Neural cell (in vitro differentiated cells): ENCODE data around the gene USP48. TPM values are rescaled to one million over a fixed set of nuclear protein-coding genes. Genes with fewer than 3 reads are reported as not detected.

Source experiments
- H2AFZ ChIP-seq: fragments of 200-600, 300-800 bp; sonication (generic), shearing (Covaris generic); 2 replicates; pipeline ENCODE4 v1.6.0; 2014; ENCODE audit warnings: low read depth, mild to moderate bottlenecking, antibody characterized with exemption, low read length, moderate library complexity
- H3F3A ChIP-seq: fragments of 200-600 bp; shearing (Covaris generic); 2 replicates; pipeline ENCODE4 v1.6.1; 2016; ENCODE audit warnings: mild to moderate bottlenecking, moderate library complexity, mixed read lengths, antibody characterized with exemption, low read length; ENCODE audit not compliant: insufficient read depth, poor library complexity, severe bottlenecking
- H3K27ac ChIP-seq: fragments of 200-600, 300-800 bp; sonication (generic), shearing (Covaris generic); 2 replicates; pipeline ENCODE4 v1.5.1; 2014; ENCODE audit warnings: mild to moderate bottlenecking, low read length, moderate library complexity
- H3K27me3 ChIP-seq: fragments of 300-800, 200-600 bp; sonication (generic), shearing (Covaris generic); 2 replicates; pipeline ENCODE4 v1.6.0; 2014; ENCODE audit warnings: mild to moderate bottlenecking, low read depth, low read length, moderate library complexity; ENCODE audit not compliant: insufficient read depth
- H3K36me3 ChIP-seq: fragments of 300-800, 200-600 bp; sonication (generic), shearing (Covaris generic); 2 replicates; pipeline ENCODE4 v1.5.1; 2014; ENCODE audit warnings: mild to moderate bottlenecking, antibody characterized with exemption, low read length, moderate library complexity; ENCODE audit not compliant: insufficient read depth
- H3K4me2 ChIP-seq: fragments of 300-800, 200-600 bp; sonication (generic), shearing (Covaris generic); 2 replicates; pipeline ENCODE4 v1.6.0; 2014; ENCODE audit warnings: mild to moderate bottlenecking, low read length
- H3K4me3 ChIP-seq: fragments of 300-800, 200-600 bp; sonication (generic), shearing (Covaris generic); 2 replicates; pipeline ENCODE4 v1.5.1; 2014; ENCODE audit warnings: mild to moderate bottlenecking, low read length, moderate library complexity
- H3K79me2 ChIP-seq: fragments of 200-600 bp; shearing (Covaris generic); replicated peaks from 2 replicates; pipeline ENCODE4 v1.6.0; 2014; ENCODE audit warnings: mild to moderate bottlenecking, low read length, moderate library complexity; ENCODE audit not compliant: insufficient read depth
- H3K9ac ChIP-seq: fragments of 300-800, 200-600 bp; sonication (generic), shearing (Covaris generic); 2 replicates; pipeline ENCODE4 v1.6.1; 2016; ENCODE audit warnings: mild to moderate bottlenecking, low read length, mixed read lengths
- H3K9me2 ChIP-seq: fragments of 200-600 bp; shearing (Covaris generic); 2 replicates; pipeline ENCODE4 v1.6.1; 2016; ENCODE audit warnings: mild to moderate bottlenecking, low read length, mixed read lengths; ENCODE audit not compliant: insufficient read depth
- H3K9me3 ChIP-seq: fragments of 200-600, 300-800 bp; sonication (generic), shearing (Covaris generic); 2 replicates; pipeline ENCODE4 v1.6.1; 2016; ENCODE audit warnings: mild to moderate bottlenecking, mixed run types, low read length, moderate library complexity, mixed read lengths
- H4K20me1 ChIP-seq: fragments of 200-600 bp; shearing (Covaris generic); 2 replicates; pipeline ENCODE4 v1.6.1; 2016; ENCODE audit warnings: mild to moderate bottlenecking, mixed run types; ENCODE audit not compliant: insufficient read depth
- EP300 ChIP-seq: fragments of 450-650 bp; conservative IDR thresholded peaks from 2 replicates; pipeline ENCODE4 v1.6.1; 2014; ENCODE audit warnings: antibody characterized with exemption, mild to moderate bottlenecking, moderate library complexity; ENCODE audit not compliant: poor library complexity, severe bottlenecking
- EZH2 ChIP-seq: fragments of 200-600, 300-800 bp; shearing (Covaris generic), sonication (generic); IDR thresholded peaks from 2 replicates; pipeline ENCODE4 v1.6.1; 2014; ENCODE audit warnings: antibody characterized with exemption, low read length, borderline replicate concordance, mild to moderate bottlenecking; ENCODE audit not compliant: insufficient read depth, poor library complexity, severe bottlenecking
- MXI1 ChIP-seq: fragments of 450-650 bp; conservative IDR thresholded peaks from 2 replicates; pipeline ENCODE4 v1.6.1; 2014; ENCODE audit warnings: antibody characterized with exemption, mild to moderate bottlenecking; ENCODE audit not compliant: poor library complexity, severe bottlenecking
- POLR2AphosphoS5 ChIP-seq: IDR thresholded peaks from 2 replicates; pipeline ENCODE4 v1.6.1; 2012
- RAD21 ChIP-seq: fragments of 450-650 bp; conservative IDR thresholded peaks from 2 replicates; pipeline ENCODE4 v1.6.1; 2014; ENCODE audit warnings: antibody characterized with exemption, mild to moderate bottlenecking, moderate library complexity
- SMC3 ChIP-seq: fragments of 450-650 bp; conservative IDR thresholded peaks from 2 replicates; pipeline ENCODE4 v1.6.1; 2014; ENCODE audit warnings: antibody characterized with exemption, mild to moderate bottlenecking, moderate library complexity; ENCODE audit not compliant: poor library complexity
- TAF1 ChIP-seq: IDR thresholded peaks from 2 replicates; pipeline ENCODE4 v1.6.1; 2012; ENCODE audit warnings: low read depth
- polyA plus RNA-seq: library from polyadenylated mRNA; depleted of rRNA; stranded (reverse); fragments of >200 nt; gene quantifications from 2 replicates; pipeline ENCODE4 v1.2.3, GENCODE V29; 2014
- TF ChIP-seq, protein P1 (sequence below): IDR thresholded peaks from 2 replicates; pipeline ENCODE4 v1.6.1; 2012; ENCODE audit warnings: borderline replicate concordance
- TF ChIP-seq, protein P2 (sequence below): fragments of 450-650 bp; IDR thresholded peaks from 2 replicates; pipeline ENCODE4 v1.5.1; 2014; ENCODE audit warnings: antibody characterized with exemption, mild to moderate bottlenecking, moderate library complexity; ENCODE audit not compliant: poor library complexity, severe bottlenecking

Gene USP48
- polyA plus RNA-seq, 1 donor from 2014 or later, result 67.2 TPM

DNA sequence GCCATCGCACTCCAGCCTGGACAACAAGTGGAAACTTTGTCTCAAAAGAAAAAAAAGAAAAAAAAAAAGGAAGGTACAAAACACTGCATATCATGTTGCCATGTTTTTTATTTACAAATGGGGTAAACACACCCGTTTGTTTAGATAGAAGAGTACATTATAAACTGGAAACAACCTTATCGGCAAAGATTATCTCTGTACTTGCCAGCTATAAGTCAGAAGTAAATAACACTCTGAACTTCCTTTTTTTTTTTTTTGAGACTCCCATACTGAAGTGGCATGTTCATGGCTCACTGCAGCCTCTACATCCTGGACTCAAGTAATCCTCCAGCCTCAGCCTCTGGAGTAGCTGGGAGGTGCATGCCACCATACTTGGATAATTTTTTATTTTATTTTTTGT, 21.9 kb downstream of the USP48 start:
- Histone ChIP-seq H3K79me2 (peaks cover 16% of the 10 kb centered on the region), H3K27ac (no peak overlapping the region), H3K27me3 (no peaks in the 10 kb centered on the region), H3K9me2 (no peaks in the 10 kb centered on the region), H3F3A (no peaks in the 10 kb centered on the region), H3K36me3 (no peaks in the 10 kb centered on the region), H3K9ac (no peak overlapping the region), H3K9me3 (no peaks in the 10 kb centered on the region), H3K4me3 (no peak overlapping the region), H4K20me1 (no peaks in the 10 kb centered on the region), H3K4me2 (no peak overlapping the region), H2AFZ (no peak overlapping the region)
- TF ChIP-seq, protein P1, sequence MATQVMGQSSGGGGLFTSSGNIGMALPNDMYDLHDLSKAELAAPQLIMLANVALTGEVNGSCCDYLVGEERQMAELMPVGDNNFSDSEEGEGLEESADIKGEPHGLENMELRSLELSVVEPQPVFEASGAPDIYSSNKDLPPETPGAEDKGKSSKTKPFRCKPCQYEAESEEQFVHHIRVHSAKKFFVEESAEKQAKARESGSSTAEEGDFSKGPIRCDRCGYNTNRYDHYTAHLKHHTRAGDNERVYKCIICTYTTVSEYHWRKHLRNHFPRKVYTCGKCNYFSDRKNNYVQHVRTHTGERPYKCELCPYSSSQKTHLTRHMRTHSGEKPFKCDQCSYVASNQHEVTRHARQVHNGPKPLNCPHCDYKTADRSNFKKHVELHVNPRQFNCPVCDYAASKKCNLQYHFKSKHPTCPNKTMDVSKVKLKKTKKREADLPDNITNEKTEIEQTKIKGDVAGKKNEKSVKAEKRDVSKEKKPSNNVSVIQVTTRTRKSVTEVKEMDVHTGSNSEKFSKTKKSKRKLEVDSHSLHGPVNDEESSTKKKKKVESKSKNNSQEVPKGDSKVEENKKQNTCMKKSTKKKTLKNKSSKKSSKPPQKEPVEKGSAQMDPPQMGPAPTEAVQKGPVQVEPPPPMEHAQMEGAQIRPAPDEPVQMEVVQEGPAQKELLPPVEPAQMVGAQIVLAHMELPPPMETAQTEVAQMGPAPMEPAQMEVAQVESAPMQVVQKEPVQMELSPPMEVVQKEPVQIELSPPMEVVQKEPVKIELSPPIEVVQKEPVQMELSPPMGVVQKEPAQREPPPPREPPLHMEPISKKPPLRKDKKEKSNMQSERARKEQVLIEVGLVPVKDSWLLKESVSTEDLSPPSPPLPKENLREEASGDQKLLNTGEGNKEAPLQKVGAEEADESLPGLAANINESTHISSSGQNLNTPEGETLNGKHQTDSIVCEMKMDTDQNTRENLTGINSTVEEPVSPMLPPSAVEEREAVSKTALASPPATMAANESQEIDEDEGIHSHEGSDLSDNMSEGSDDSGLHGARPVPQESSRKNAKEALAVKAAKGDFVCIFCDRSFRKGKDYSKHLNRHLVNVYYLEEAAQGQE, result no peak
- TF ChIP-seq POLR2AphosphoS5 (no peak), RAD21 (no peak), TAF1 (no peak), EZH2 (no peak), MXI1 (no peak), EP300 (no peak), SMC3 (no peak)
- TF ChIP-seq, protein P2, sequence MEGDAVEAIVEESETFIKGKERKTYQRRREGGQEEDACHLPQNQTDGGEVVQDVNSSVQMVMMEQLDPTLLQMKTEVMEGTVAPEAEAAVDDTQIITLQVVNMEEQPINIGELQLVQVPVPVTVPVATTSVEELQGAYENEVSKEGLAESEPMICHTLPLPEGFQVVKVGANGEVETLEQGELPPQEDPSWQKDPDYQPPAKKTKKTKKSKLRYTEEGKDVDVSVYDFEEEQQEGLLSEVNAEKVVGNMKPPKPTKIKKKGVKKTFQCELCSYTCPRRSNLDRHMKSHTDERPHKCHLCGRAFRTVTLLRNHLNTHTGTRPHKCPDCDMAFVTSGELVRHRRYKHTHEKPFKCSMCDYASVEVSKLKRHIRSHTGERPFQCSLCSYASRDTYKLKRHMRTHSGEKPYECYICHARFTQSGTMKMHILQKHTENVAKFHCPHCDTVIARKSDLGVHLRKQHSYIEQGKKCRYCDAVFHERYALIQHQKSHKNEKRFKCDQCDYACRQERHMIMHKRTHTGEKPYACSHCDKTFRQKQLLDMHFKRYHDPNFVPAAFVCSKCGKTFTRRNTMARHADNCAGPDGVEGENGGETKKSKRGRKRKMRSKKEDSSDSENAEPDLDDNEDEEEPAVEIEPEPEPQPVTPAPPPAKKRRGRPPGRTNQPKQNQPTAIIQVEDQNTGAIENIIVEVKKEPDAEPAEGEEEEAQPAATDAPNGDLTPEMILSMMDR, result no peak

DNA sequence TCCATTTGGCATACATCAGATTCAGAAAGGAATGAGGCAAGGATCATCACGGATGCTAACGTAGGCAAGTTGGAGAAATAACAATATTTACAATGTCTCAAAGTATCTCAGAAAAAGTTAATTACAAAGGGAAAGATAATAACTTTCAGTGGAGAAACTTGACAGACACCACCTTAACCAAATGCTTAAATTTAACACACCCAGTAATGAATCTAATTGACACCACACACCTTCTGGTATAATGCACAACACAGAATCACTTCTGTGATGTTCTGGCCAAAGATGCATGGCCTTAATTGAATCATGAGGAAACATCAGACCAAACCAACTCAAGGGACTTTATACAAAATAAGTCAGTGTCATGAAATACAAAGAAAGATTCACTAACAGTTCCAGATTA, 23.1 kb downstream of the USP48 start:
- no peaks in the 10 kb centered on the region for H3F3A ChIP-seq
- no peak overlapping the region for H3K4me3 ChIP-seq
- peaks cover 10% of the 10 kb centered on the region for H3K79me2 ChIP-seq
- H3K9me2 ChIP-seq, result no peaks in the 10 kb centered on the region
- TF ChIP-seq EZH2 (no peak), POLR2AphosphoS5 (no peak), RAD21 (no peak), MXI1 (no peak), SMC3 (no peak), TAF1 (no peak), EP300 (no peak)
- TF ChIP-seq, protein P2, result no peak
- TF ChIP-seq, protein P1, result no peak
- no peaks in the 10 kb centered on the region for H3K36me3 ChIP-seq
- no peaks in the 10 kb centered on the region for H3K9me3 ChIP-seq
- no peak overlapping the region for H3K4me2 ChIP-seq
- no peak overlapping the region for H2AFZ ChIP-seq
- no peak overlapping the region for H3K27ac ChIP-seq
- no peaks in the 10 kb centered on the region for H4K20me1 ChIP-seq
- H3K9ac ChIP-seq, result no peak overlapping the region
- no peaks in the 10 kb centered on the region for H3K27me3 ChIP-seq
